B cell (primary cell): ENCODE measurements around the gene TMEM163.

ENCODE experiments used
- EZH2 ChIP-seq: IDR thresholded peaks from 2 replicates; pipeline ENCODE4 v1.6.1; 2012; ENCODE audit warnings: borderline replicate concordance, low read depth, mild to moderate bottlenecking, moderate library complexity, low read length; ENCODE audit not compliant: insufficient read depth, poor library complexity, severe bottlenecking
- TF ChIP-seq, protein P1 (sequence below): fragments of 200-600 bp; IDR thresholded peaks from one replicate; pipeline ENCODE4 v1.8.0; 2022; ENCODE audit warnings: antibody characterized with exemption, mild to moderate bottlenecking

DNA sequence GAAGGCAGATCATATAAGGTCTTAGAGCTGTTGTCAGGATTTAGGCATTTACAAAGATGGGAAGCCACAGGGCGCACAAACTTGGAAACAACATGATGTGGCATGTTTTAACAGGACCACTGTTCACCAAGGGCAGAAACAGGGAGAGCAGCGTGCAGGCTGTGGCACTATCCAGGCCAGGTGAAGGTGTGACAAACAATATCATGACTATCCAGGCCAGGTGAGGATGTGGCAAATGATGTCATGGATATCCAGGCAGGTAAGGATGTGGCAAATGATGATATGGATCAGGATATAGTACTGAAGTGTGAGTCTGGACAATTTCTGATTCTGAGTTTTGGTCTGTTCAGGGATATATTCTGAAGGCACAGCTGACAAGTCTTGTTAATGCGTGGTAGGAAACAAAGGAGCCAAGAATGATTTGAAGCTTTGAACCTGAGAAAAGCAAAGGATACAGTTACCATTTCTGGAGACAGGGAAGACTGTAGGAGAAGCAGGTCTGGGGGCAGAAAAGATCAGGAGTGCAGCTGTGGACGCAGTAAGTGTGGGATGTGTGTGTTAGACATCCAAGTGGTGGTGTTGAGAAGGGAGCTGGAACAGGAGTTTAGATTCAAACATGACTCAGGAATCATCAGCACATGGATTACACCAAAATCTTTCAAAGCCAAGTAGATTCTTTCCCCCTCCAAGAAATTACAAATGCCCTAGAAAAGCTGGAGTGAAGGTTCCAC is 205.9 kb downstream of the TMEM163 start:
- TF ChIP-seq, protein P1, sequence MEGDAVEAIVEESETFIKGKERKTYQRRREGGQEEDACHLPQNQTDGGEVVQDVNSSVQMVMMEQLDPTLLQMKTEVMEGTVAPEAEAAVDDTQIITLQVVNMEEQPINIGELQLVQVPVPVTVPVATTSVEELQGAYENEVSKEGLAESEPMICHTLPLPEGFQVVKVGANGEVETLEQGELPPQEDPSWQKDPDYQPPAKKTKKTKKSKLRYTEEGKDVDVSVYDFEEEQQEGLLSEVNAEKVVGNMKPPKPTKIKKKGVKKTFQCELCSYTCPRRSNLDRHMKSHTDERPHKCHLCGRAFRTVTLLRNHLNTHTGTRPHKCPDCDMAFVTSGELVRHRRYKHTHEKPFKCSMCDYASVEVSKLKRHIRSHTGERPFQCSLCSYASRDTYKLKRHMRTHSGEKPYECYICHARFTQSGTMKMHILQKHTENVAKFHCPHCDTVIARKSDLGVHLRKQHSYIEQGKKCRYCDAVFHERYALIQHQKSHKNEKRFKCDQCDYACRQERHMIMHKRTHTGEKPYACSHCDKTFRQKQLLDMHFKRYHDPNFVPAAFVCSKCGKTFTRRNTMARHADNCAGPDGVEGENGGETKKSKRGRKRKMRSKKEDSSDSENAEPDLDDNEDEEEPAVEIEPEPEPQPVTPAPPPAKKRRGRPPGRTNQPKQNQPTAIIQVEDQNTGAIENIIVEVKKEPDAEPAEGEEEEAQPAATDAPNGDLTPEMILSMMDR: no peak
- no peak for TF ChIP-seq EZH2
